GM21526 (cell line): ENCODE results near the gene AIP.

Experiments
- ATAC-seq: cut with Tn5 transposase; IDR thresholded peaks from one replicate; pipeline ENCODE4 v1.9.1; 2021; ENCODE audit warnings: moderate library complexity; ENCODE audit not compliant: unreplicated experiment, low FRiP score

The AIP gene

GRCh38 chr11:67492069-67492727 is 9.4 kb downstream of the AIP start:
- ATAC-seq: no peak

GRCh38 chr11:67492801-67493547 is 10.1 kb downstream of the AIP start:
- no peak for ATAC-seq

GRCh38 chr11:67493548-67494370 is 10.9 kb downstream of the AIP start:
- no peak for ATAC-seq

- ATAC-seq: no peak
Measured at GRCh38 chr11:67494371-67495233, 11.8 kb downstream of the AIP start.

- no peak for ATAC-seq
Measured at GRCh38 chr11:67495234-67496005, 12.6 kb downstream of the AIP start.

GRCh38 chr11:67496113-67496512 is 13.3 kb downstream of the AIP start:
- no peak for ATAC-seq

GRCh38 chr11:67497656-67498291 is 14.9 kb downstream of the AIP start:
- no peak for ATAC-seq

GRCh38 chr11:67498544-67498972 is 15.7 kb downstream of the AIP start:
- ATAC-seq: no peak

- no peak for ATAC-seq
Measured at GRCh38 chr11:67499808-67500483, 17.1 kb downstream of the AIP start.

- ATAC-seq: no peak
Measured at GRCh38 chr11:67500484-67500821, 17.6 kb downstream of the AIP start.

GRCh38 chr11:67500831-67501715 is 18.2 kb downstream of the AIP start:
- ATAC-seq: no peak

GRCh38 chr11:67501854-67502253 is 19.0 kb downstream of the AIP start:
- no peak for ATAC-seq

- ATAC-seq: no peak
Measured at GRCh38 chr11:67502328-67502979, 19.6 kb downstream of the AIP start.

GRCh38 chr11:67503119-67504004 is 20.5 kb downstream of the AIP start:
- no peak for ATAC-seq

GRCh38 chr11:67504005-67504949 is 21.5 kb downstream of the AIP start:
- no peak for ATAC-seq
